ENCODE measurements around the gene BSG.

DNA sequence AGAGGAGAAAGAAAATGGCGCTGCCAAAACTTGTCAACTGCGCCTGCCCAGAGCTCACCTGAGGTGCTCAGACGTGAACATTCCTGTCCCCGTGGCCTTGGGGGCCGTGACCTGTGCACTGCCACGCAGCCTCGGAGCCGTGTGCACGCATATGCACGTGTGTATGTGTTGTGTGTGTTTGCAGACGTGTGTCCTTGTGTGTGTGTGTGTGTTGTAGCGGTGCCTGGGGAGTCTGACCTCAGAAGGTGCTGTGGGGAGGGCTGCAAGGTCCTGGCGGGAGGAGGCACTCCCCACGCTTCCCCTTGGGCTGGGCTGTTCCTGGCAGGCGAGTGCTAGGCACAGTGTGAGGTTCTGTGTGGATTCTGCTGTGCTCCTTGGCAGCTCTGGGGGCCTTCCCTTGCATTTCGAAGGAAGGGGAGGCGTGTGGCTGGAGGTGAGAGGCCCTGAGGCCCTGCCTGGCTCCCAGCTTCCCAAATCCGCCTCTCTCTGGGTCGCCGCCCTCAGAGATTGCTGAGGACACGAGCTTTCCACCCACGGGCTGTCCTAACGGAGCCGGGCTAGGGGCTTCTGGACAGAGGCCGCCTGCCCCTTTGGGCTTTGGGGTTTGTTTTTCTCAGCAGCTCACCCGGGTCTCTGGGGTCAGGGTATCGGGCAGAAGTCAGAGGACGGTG lies 4.5 kb downstream of the BSG start:
- TF ChIP-seq, protein P1, sequence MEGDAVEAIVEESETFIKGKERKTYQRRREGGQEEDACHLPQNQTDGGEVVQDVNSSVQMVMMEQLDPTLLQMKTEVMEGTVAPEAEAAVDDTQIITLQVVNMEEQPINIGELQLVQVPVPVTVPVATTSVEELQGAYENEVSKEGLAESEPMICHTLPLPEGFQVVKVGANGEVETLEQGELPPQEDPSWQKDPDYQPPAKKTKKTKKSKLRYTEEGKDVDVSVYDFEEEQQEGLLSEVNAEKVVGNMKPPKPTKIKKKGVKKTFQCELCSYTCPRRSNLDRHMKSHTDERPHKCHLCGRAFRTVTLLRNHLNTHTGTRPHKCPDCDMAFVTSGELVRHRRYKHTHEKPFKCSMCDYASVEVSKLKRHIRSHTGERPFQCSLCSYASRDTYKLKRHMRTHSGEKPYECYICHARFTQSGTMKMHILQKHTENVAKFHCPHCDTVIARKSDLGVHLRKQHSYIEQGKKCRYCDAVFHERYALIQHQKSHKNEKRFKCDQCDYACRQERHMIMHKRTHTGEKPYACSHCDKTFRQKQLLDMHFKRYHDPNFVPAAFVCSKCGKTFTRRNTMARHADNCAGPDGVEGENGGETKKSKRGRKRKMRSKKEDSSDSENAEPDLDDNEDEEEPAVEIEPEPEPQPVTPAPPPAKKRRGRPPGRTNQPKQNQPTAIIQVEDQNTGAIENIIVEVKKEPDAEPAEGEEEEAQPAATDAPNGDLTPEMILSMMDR (IDR thresholded peaks at IDR 0.05; ENCODE audit: low read depth, low read length, poor library complexity, severe bottlenecking), result no peak
- no peak for TF ChIP-seq EZH2phosphoT487 (IDR thresholded peaks at IDR 0.05; ENCODE audit: borderline replicate concordance, low read length)
